Testis (tissue), 2 donors: ENCODE data around the gene SSPN.

Source experiments
- POLR2A ChIP-seq: fragments of 450-650 bp; IDR thresholded peaks from one replicate; pipeline ENCODE4 v1.6.1; 2017; ENCODE audit warnings: antibody characterized with exemption, mild to moderate bottlenecking, moderate library complexity
- TF ChIP-seq, protein P1 (sequence below), 3 experiments: fragments of 450-650 bp in 2 of 3; fragments of 200-600 bp in 1 of 3; sonication (generic) in 1 of 3; IDR thresholded peaks; one replicate each; pipeline ENCODE4 v1.5.1; 2016 to 2019; ENCODE audit warnings: antibody characterized with exemption in 3 of 3, mild to moderate bottlenecking in 2 of 3, moderate library complexity in 1 of 3

DNA sequence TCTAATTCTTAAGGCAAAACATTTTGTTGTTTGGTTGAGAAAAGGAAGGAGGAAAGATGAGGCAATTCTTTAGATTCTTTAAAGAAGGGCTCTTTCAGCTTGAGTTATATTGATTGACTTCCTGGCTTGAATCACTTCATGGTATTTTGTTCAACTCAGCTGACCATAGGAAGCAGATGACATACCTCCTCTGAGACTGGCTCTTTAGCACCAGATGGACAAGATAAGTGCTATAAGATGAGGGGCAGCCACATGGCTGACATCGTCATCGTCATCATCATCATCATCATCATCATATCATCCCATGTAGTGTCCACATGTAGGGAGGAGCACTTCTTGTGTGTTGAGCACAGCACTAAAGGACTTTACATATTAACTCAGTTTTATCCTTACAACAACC, 81.3 kb downstream of the SSPN start:
- TF ChIP-seq, protein P1, sequence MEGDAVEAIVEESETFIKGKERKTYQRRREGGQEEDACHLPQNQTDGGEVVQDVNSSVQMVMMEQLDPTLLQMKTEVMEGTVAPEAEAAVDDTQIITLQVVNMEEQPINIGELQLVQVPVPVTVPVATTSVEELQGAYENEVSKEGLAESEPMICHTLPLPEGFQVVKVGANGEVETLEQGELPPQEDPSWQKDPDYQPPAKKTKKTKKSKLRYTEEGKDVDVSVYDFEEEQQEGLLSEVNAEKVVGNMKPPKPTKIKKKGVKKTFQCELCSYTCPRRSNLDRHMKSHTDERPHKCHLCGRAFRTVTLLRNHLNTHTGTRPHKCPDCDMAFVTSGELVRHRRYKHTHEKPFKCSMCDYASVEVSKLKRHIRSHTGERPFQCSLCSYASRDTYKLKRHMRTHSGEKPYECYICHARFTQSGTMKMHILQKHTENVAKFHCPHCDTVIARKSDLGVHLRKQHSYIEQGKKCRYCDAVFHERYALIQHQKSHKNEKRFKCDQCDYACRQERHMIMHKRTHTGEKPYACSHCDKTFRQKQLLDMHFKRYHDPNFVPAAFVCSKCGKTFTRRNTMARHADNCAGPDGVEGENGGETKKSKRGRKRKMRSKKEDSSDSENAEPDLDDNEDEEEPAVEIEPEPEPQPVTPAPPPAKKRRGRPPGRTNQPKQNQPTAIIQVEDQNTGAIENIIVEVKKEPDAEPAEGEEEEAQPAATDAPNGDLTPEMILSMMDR (IDR thresholded peaks at IDR 0.05): no peak
- no peak for TF ChIP-seq POLR2A
